IMR-90 (cell line): ENCODE data around the gene ZDHHC17. TPM values are rescaled to one million over a fixed set of nuclear protein-coding genes. Genes with fewer than 3 reads are reported as not detected.

Source experiments
- ATAC-seq: fragments of 200-7000 bp; cut with Tn5 transposase; 2 replicates; pipeline ENCODE4 v1.9.1; 2020; ENCODE audit warnings: low read depth, mild to moderate bottlenecking, moderate library complexity
- BruUV-seq: library from RNA; stranded (reverse); fragments of 400-500 nt; replicated peaks from 2 replicates; lab custom pipeline; 2021; lab: Mats Ljungman, UMichigan
- CTCF ChIA-PET: fragments of 300-600 bp; formaldehyde crosslinking; extraction: SDS; loops from one replicate; lab custom pipeline; 2021; ENCODE audit warnings: antibody characterized with exemption; lab: Yijun Ruan, JAX
- POLR2A ChIA-PET: fragments of 300-600 bp; sonication (Branson Sonifier 250); formaldehyde crosslinking; loops from one replicate; lab custom pipeline; 2022; ENCODE audit warnings: antibody characterized with exemption; ENCODE audit not compliant: unreplicated experiment; lab: Charles Lee
- DNase-seq: peaks from one replicate; pipeline ENCODE4 v3.0.0; 2013
- H2AFZ ChIP-seq: replicated peaks from 2 replicates; pipeline ENCODE3; 2013; ENCODE audit warnings: low read length, mild to moderate bottlenecking; ENCODE audit not compliant: poor library complexity
- H2AK5ac ChIP-seq: 2 replicates; pipeline ENCODE4 v1.6.1; 2013; ENCODE audit warnings: low read depth, low read length, inconsistent platforms
- H2AK9ac ChIP-seq: replicated peaks from 2 replicates; pipeline ENCODE3; 2013; ENCODE audit warnings: mild to moderate bottlenecking, low read depth, low read length, moderate library complexity; ENCODE audit not compliant: poor library complexity
- H2BK120ac ChIP-seq: 2 replicates; pipeline ENCODE4 v1.6.1; 2013; ENCODE audit warnings: low read depth, low read length, inconsistent platforms
- H2BK15ac ChIP-seq: 3 replicates; pipeline ENCODE4 v1.6.1; 2013; ENCODE audit warnings: low read depth, low read length, inconsistent platforms
- H2BK20ac ChIP-seq: 2 replicates; pipeline ENCODE4 v1.6.1; 2013; ENCODE audit warnings: low read depth, mild to moderate bottlenecking, inconsistent platforms, low read length, moderate library complexity
- H2BK5ac ChIP-seq: 2 replicates; pipeline ENCODE4 v1.6.1; 2013; ENCODE audit warnings: mild to moderate bottlenecking, low read depth, low read length, inconsistent platforms; ENCODE audit not compliant: poor library complexity, severe bottlenecking
- H3K14ac ChIP-seq: replicated peaks from 2 replicates; pipeline ENCODE4 v1.6.1; 2013; ENCODE audit warnings: low read depth, low read length, inconsistent platforms
- H3K18ac ChIP-seq: 2 replicates; pipeline ENCODE4 v1.6.1; 2013; ENCODE audit warnings: low read depth, low read length, control low read depth
- H3K23ac ChIP-seq: 2 replicates; pipeline ENCODE4 v1.6.1; 2013; ENCODE audit warnings: low read depth, low read length, inconsistent platforms
- H3K27ac ChIP-seq: 2 replicates; pipeline ENCODE4 v1.5.1; 2013; ENCODE audit warnings: mild to moderate bottlenecking, control low read depth, low read length; ENCODE audit not compliant: insufficient read depth
- H3K27me3 ChIP-seq: 2 replicates; pipeline ENCODE4 v1.6.1; 2013; ENCODE audit warnings: low read length; ENCODE audit not compliant: control insufficient read depth, insufficient read depth
- H3K36me3 ChIP-seq: 2 replicates; pipeline ENCODE4 v1.6.1; 2013; ENCODE audit warnings: low read length, mixed read lengths; ENCODE audit not compliant: control insufficient read depth, insufficient read depth
- H3K4ac ChIP-seq: 2 replicates; pipeline ENCODE4 v1.6.1; 2013; ENCODE audit warnings: low read depth, low read length, inconsistent platforms
- H3K4me1 ChIP-seq: 2 replicates; pipeline ENCODE4 v1.6.1; 2013; ENCODE audit warnings: low read length, mixed read lengths; ENCODE audit not compliant: control insufficient read depth, insufficient read depth
- H3K4me2 ChIP-seq: 2 replicates; pipeline ENCODE4 v1.6.1; 2013; ENCODE audit warnings: low read depth, mild to moderate bottlenecking, control low read depth, low read length, moderate library complexity
- H3K4me3 ChIP-seq: 2 replicates; pipeline ENCODE4 v1.5.1; 2013; ENCODE audit warnings: low read depth, mild to moderate bottlenecking, control low read depth, low read length, moderate library complexity; ENCODE audit not compliant: insufficient read depth
- H3K56ac ChIP-seq: 2 replicates; pipeline ENCODE4 v1.6.1; 2013; ENCODE audit warnings: low read length, inconsistent platforms; ENCODE audit not compliant: insufficient read depth; ENCODE audit errors: extremely low read depth
- H3K79me1 ChIP-seq, 2 experiments: 2 replicates each; pipeline ENCODE4 v1.6.1; 2013; ENCODE audit warnings: low read length in 2 of 2, inconsistent platforms in 1 of 2, low read depth in 1 of 2
- H3K9ac ChIP-seq: 2 replicates; pipeline ENCODE4 v1.6.1; 2013; ENCODE audit warnings: low read depth, low read length, control low read depth
- H3K9me1 ChIP-seq: 2 replicates; pipeline ENCODE4 v1.6.1; 2013; ENCODE audit warnings: low read length, inconsistent platforms; ENCODE audit not compliant: insufficient read depth
- H3K9me3 ChIP-seq: 2 replicates; pipeline ENCODE4 v1.6.1; 2013; ENCODE audit warnings: low read length; ENCODE audit not compliant: control insufficient read depth, insufficient read depth
- H4K20me1 ChIP-seq: 2 replicates; pipeline ENCODE4 v1.6.1; 2013; ENCODE audit warnings: low read length, inconsistent platforms; ENCODE audit not compliant: insufficient read depth
- H4K5ac ChIP-seq: 2 replicates; pipeline ENCODE4 v1.6.1; 2013; ENCODE audit warnings: mild to moderate bottlenecking, low read depth, low read length, control low read depth
- H4K8ac ChIP-seq, 2 experiments: 2 replicates each; pipeline ENCODE4 v1.6.1; 2013; ENCODE audit warnings: low read depth in 2 of 2, low read length in 2 of 2, control low read depth in 1 of 2, inconsistent platforms in 1 of 2
- H4K91ac ChIP-seq: 2 replicates; pipeline ENCODE4 v1.6.1; 2013; ENCODE audit warnings: low read depth, low read length, inconsistent platforms; ENCODE audit not compliant: insufficient read depth
- RAD21 ChIP-seq: IDR thresholded peaks from 2 replicates; pipeline ENCODE4 v1.6.1; 2012; ENCODE audit warnings: low read length, improper control_type of control experiment
- RCOR1 ChIP-seq: IDR thresholded peaks from 2 replicates; pipeline ENCODE4 v1.6.1; 2012; ENCODE audit warnings: mild to moderate bottlenecking, low read length, improper control_type of control experiment; ENCODE audit not compliant: insufficient replicate concordance
- USF2 ChIP-seq: fragments of 150-350 bp; IDR thresholded peaks from 2 replicates; pipeline ENCODE4 v1.6.1; 2017; ENCODE audit warnings: mild to moderate bottlenecking, antibody characterized with exemption, low read length, low read depth
- WGBS, 2 experiments: methylation state at CpG; one replicate each; pipeline versions ENCODE4 v1.1.5 to v1.1.7; 2013; ENCODE audit warnings: missing lambda C conversion rate in 2 of 2; ENCODE audit not compliant: insufficient read length in 1 of 2; ENCODE audit errors: extremely low coverage in 2 of 2; 5-methylcytosine and 5-hydroxymethylcytosine counted together
- dilution Hi-C: fragments of 300-500 bp; cut with HindIII; formaldehyde crosslinking; loops from one replicate; pipeline ENCODE4 v1.14.3; 2018; ENCODE audit warnings: low sequenced_read_pairs; ENCODE audit not compliant: unreplicated experiment
- in situ Hi-C: fragments of 300-500 bp; cut with MboI; formaldehyde crosslinking; loops from 3 replicates; pipeline ENCODE4 v1.14.3; 2019; ENCODE audit warnings: low sequenced_read_pairs, inconsistent platforms, mixed read lengths
- intact Hi-C: fragments of 100-400 bp; cut with micrococcal nuclease; formaldehyde crosslinking; loops from 2 replicates; pipeline ENCODE4 v1.10.0; 2022
- polyA plus RNA-seq, 3 experiments: library from polyadenylated mRNA; depleted of rRNA; stranded (reverse); fragments of >200 nt; gene quantifications; 2 replicates each; pipeline ENCODE4 v1.2.3, GENCODE V29; 2012; ENCODE audit warnings: low replicate concordance in 1 of 3
- total RNA-seq: library from RNA; depleted of rRNA; stranded (reverse); fragments of >200 nt; gene quantifications from 2 replicates; pipeline ENCODE4 v1.2.3, GENCODE V29; 2012

ZDHHC17 gene
- total and polyA plus RNA-seq, 2 of the 4 experiments (the other 2 are of a cell fraction), result 23.3 to 125 TPM

- Histone ChIP-seq H3K9ac (no peak overlapping the region), H4K5ac (no peak overlapping the region), H4K20me1 (peaks cover 9% of the 10 kb centered on the region; the same call in 1 of the 2 replicates), H2BK20ac (no peak overlapping the region), H4K91ac (no peak overlapping the region), H3K18ac (no peak overlapping the region), H3K56ac (no peak overlapping the region), H2BK5ac (no peak overlapping the region), H3K4me2 (no peak overlapping the region), H3K9me1 (no peaks in the 10 kb centered on the region; the same call in 1 of the 2 replicates), H3K27ac (no peak overlapping the region), H3K4ac (no peak overlapping the region), H3K23ac (no peak overlapping the region), H3K27me3 (no peaks in the 10 kb centered on the region), H2AK5ac (no peak overlapping the region), H2BK120ac (no peak overlapping the region), H2AK9ac (no peak overlapping the region), H3K9me3 (peaks cover 1% of the 10 kb centered on the region; the same call in 1 of the 2 replicates), H2BK15ac (no peak overlapping the region), H3K79me1 (peaks cover 34 to 57% of the 10 kb centered on the region in 2 experiments), H3K4me3 (no peak overlapping the region), H4K8ac (no peak overlapping the region), H3K36me3 (peaks cover 15% of the 10 kb centered on the region), H3K4me1 (no peaks in the 10 kb centered on the region), H3K14ac (no peak overlapping the region), H2AFZ (no peak overlapping the region)
- TF ChIP-seq RCOR1, result no peak
- TF ChIP-seq USF2, result no peak
- no peak for TF ChIP-seq RAD21
- no TSS peak for BruUV-seq
- ChIA-PET CTCF (no interaction called here), POLR2A (no interaction called here)
- intact Hi-C loops, result no loop called here
- ATAC-seq (no peak), DNase-seq (no peak)
- dilution Hi-C loops, result no loop called here
- WGBS, 2 experiments, result no CpG with 5 or more reads among the region's 2 CpGs
- in situ Hi-C loops, result no loop called here
Measured at GRCh38 chr12:76799362-76799761, 35.4 kb downstream of the ZDHHC17 start.
